GM19023 (cell line): ENCODE results near the gene PDZD2.

Experiments
- ATAC-seq: cut with Tn5 transposase; IDR thresholded peaks from one replicate; pipeline ENCODE4 v1.9.1; 2021; ENCODE audit warnings: mild to moderate bottlenecking, moderate library complexity; ENCODE audit not compliant: unreplicated experiment

The PDZD2 gene

DNA sequence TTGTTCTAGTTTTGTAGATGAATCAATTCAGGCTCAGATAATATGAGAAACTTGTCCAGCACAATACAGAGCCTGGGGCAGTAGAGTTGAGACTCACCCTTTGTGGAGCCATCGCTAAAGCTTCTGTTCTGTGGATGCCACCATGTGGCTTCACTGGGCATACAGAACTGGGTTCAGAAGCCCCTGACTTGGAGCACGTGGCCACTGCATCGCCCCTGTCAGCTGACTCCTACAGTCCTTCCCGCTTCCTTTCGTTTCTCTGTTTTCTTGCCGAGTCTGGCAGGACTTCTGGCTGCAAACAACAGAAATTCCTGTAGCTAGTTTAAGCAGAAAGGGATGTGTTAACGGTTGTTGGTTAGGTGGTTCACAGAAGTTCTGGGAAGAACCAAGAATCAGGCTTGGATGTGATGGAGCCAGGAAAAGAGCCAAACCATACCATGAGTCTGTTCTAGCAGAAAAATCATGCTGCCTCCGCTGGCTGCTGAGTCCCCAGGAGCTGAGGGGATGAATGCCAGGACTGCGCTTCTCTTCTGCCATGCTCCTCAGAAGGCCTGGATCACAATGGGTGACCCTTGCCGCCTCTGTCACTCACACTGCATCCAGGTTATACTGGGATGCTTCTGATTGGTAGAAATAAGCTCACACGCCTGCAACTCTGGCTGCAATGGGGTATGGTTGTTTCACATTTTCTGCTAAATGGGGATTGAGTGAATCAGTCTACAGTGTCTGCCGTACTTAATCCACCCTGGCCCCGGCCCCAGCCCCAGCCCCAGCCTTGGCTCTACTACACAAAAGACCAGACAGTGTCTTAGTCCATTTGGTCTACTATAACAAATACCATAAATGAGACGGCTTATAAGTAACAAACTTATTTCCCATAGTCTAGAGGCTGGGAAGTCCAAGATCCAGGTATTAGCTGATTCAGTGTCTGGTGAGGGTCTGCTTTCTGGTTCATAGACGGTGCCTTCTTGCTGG lies 272.6 kb downstream of the PDZD2 start:
- no peak for ATAC-seq

DNA sequence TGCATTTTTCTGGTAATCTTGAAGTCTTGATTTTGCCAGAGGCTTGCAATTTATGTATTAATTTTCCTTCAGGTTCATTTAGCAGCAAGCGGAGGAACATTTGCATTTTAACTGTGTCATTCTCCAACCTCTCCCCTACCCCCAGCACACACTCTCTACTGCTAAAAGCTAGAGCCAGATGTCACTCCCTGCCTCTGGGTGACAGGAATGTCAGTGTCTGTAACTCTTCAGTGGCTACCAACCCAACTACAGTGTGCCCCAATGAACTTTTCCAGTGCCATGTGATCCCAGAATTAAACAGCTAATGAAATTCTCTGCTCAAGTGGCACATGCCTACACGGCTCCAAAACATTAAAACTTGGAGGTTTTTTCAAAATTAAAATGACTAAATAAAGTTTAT lies 274.9 kb downstream of the PDZD2 start:
- ATAC-seq = no peak

DNA sequence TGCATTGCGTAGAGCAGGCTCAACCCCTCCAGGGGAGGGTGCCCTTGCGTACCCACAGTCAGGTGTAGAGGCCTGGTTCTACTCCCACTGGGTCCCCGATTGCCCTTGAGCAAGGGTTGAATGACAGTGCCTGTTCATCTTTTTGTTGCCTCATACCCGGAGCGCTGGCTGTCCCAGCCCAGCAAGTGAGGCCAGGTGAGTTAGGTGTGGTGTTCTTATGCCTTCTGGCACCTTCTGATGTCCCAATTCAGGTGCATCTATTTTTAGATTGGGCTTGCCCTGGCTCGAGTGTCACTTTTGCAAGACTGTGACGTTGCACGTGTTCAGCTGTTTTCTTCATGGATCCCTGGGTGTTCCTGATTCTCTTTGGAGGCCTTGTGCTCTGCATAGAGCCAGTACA lies 277.4 kb downstream of the PDZD2 start:
- ATAC-seq = no peak

DNA sequence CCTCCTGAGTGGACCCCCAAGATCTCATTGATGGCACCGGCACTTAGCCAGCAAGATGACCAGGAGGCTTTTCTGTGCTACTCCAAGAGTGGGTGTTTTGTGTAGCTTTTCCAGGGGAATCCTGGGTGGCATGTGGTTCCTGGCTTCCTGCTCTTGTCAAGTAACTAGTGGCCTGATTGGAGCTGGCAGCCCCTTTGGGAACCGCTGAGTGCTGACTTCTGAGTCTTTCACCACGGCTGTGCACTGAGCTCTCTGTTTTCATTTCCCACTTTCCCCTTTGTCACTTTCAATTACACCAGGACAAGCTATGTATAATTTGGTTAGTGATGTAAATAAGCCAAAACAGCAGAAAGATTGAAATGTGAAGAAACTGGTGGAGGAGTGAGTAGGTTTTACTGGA lies 279.8 kb downstream of the PDZD2 start:
- no peak for ATAC-seq

DNA sequence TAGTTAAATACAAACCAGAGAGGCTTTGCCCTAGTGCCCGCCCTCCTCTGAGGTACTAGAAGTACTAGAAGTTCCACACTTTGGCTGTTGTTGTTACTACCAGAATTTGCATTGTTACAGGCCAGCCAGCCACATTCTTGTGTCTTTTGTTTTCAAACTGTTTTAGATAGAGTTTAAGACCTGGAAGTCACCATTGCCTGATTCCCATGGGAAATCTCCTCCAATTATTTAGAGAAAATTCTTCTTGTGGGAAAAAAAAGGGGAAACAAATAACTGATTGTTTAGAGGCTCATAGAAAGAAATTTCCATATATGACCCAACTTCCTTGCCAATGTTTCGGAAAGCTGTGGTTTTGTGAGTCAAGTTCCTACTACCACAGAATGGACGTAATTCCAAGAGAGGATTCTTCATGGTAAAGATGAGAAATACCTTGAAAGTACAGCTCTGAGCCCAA lies 282.9 kb downstream of the PDZD2 start:
- no peak for ATAC-seq

DNA sequence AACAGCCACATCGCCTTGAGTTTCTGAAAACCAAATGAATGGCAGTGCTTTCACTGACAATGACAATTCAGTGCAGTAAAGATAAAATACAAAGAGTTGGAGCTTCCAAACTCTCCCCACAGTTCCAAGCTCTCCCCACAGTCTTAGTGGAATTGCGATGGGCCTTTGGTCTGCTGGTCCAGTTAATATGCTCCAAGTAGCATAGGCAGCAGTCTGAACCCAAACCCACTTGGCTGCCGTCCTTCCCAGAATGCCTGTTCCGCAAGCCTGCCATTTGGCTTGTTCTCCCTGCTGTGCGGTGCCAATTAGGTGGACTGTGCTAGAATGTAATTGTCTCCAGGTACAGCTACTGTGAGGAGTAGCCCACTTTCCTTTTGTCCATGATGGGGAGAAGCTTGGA lies 285.1 kb downstream of the PDZD2 start:
- ATAC-seq = no peak

DNA sequence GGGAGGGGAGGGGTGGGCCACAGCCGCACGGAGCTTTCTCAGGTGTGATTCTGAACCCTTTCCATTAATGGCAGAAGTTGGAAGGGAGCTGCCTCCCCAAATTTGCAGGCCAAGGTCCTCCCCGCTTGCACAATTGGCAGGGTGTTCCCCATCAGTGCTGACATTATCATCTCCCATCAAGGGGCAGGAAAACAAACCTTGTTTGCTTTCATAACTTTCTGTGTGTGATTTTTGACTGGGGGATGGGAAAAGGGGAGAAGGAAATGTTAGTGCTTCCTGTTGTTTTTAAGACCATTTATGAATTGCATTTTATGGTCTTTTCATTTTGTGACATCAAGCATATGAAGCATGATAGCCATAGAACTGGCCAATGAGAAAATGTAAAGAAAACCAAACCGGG lies 292.9 kb downstream of the PDZD2 start:
- ATAC-seq = no peak

DNA sequence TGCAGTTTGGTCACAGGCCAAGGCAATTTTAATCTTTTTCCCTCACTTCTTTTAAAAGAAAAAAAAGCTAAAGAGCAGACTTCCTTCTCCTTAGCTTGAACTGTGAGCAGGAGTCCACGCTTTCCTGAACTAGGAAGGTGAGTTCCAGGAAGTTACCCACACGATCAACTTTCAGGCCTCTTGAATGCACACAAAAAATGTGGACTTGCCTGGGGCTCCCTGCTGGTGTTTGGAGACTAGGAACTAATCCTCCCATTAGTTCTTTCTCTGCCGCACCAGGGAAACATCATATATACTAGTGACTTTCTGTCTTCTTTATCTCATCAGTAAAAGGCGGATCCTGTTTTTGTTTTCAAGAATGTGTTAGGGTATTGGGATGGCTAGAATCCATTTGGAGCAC lies 295.2 kb downstream of the PDZD2 start:
- ATAC-seq = no peak

DNA sequence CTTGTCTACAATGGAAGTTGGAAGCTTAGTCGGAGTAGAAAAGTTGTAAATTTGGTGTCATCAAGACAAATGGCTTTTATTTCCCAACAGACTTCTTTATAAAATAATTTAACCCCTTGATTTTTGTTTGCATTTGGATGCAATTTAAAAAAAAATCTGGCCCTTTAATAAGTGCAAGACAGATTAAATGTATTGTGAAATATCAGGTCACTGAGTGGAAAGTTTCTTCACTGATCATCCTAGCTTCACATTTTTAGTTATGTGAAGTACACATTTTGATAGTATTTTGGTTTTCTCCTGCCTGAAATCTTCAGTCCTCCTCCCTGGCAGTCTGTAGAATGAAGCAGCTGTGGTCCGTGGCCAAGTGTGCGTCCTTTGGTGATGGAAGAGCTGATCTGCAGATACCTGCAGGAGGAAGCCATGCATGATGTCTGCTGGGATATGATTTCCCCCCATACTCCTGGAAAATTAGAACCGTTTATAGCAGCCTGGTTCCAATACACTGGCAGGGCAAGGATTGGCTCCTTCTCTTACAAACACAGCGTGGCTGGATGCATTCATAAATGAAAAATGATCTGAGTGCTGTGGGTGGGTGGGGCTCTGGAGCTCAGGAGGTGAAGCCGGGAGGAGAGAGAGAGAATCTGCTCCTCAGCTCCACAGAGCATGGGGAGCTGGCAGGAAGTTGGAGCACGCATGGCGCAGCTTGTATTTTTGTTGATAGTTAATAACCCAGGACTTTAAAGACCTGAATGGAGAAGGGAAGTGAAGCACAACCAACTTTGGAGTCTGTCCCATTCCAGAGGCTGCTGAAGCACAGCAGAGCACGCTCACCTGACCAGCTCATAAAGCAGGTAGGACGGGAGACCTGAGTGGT lies 296.8 kb downstream of the PDZD2 start:
- no peak for ATAC-seq

DNA sequence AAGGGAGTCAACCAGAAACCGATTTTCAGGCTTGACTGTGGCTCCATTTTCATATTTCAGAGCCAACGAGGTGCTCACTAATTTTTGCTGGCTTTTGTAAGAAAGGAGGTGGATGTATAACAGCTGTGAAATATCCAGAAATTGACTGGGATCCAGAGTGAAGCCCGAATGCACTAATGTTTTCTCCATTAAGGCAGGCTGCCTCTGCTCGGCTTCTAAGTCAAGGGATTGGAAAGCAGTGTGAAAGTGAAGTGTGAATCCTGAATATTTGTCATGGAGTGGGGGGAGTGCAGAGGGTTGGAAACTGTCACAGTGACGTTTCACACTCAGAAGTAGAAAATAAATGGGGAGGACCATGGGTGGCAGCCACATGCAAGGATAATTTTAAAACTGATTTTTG lies 297.8 kb downstream of the PDZD2 start:
- no peak for ATAC-seq

DNA sequence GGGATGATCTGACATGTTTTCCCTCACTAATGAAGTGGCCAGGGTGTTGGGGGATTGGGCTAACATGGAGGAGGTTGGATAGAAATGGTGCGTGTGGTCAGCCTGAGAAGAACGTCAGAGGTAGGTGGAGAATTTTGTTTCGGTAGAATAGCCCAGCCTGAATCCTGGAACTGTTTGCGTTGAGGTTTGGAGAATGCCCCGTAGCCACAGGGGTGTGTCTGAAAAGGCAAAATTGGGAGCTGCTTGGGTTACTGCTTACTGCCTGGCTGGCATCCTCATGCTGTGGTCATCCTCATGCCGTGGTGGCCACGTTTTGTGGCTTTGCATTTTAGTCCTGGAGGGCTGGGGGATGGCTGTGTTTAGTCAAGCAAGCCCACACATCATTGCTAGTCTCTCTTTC lies 298.3 kb downstream of the PDZD2 start:
- ATAC-seq = no peak

DNA sequence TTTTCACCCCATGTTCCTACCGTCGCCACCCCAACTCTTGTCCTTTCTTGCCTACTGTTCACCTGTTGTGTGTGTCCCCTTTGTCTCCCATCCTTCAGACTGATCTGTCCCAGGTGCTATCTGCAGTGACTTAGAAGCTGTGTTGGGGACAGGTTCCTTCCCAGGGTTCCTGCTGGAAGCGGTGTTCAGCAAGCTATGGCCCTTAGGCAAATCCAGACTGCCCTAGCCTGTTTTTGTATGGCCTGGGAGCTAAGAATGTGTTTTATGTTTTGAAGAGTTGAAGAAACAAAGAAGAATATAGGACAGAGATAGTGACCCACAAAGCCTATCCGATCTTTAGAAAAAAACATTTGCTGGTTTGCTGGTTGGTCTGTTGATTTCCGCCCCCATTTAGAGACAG lies 298.8 kb downstream of the PDZD2 start:
- ATAC-seq = no peak

DNA sequence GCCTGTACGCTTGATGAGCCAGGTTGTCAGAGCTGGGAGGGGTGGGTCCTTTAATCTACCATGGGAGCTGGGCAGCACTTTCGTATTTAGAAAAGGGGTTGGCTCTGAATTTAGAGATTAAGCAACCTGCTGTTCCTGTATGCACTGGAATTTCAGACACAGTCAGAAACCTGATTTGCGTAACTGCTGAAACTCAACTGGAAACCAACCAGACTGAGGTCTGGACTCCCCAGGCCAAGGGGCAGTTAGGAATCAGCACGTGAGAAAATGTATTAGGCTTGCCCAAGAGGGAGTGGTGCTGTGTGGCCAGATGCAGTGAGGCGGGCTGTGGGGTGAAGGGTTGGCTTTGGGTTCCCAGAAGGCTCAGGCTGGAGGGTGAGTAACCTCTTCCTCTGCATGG lies 300.2 kb downstream of the PDZD2 start:
- ATAC-seq = no peak

DNA sequence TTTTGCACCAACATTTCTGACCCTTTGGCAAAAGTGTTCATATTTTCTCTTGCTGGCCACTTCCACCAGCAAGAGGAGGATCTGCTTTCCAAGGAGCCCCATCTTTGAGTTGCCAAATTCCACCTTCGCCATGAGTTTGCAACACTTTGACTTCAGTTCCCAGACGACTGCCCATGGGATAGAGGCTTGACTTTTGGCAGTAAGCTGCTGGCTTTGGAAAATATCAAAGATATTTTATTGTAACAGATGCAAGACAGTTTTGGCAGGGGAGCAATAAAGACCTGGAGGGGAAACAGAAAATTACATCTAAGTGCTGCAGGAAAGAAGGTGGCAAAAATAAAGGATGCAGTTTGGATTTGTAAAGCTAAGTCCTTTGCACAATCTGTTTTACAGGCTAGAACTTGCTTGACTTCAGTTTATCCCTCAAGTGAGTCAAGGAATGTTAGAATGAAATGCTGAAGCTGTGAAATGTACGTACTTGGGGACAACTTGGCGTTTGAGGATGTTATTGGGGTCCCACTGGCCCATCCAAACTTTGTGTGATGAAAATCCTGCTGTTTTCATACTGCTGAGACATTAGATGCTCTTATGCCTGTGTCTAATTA lies 302.3 kb downstream of the PDZD2 start:
- no peak for ATAC-seq

DNA sequence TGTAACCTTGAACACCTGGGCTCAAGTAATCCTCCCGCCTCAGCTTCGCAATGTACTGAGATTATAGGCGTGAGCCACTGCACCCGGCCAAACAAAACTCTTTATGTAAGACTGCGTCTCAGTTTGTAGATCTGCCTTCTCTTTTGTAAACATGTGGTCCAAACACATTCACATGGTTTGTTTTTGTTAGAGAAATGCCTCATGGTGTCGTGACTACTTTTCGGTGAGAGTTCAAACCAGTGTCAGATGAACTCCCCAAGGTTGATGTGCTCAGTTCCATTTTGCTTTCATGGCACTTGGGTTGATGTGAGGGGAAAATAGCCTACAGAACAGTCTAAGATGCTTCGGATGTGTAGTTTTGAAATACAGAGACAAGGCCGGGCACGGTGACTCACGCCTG lies 303.6 kb downstream of the PDZD2 start:
- no peak for ATAC-seq

DNA sequence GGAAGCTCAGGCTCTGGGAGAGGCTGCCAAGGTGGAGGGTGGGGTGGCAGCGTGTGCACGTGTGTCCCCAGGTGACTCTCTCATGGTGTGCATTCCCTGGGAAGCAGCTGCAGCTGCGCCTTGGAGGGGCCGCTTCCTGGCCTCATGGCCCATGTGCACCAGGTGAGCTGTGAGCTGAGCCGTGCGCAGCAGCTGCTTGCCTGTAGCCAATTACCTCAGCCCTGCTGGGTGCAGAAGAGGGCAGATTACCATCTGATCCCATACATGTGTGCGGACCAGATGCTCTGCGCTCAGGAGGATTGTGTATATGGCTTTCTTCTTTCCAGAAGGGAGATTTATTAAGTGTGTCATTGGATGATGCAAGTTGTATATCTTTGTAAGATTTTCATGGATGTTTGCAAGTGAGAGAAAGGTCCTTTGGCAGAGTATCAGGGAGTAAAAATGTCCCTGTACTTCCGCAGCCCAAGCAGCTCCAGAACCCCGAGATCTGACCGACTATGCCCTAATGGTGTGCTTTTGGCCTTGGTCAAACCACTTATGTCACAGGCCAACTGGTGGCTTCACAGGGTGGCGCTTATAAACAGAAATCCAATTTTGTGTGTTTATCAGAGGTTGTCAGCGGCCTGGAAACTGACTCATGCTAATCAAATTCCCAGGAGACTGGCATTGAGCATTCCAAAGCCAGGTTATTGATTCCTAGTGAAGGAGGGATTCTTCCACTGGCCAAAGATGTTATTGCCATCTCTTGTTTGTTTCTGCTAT lies 305.9 kb downstream of the PDZD2 start:
- ATAC-seq = no peak

DNA sequence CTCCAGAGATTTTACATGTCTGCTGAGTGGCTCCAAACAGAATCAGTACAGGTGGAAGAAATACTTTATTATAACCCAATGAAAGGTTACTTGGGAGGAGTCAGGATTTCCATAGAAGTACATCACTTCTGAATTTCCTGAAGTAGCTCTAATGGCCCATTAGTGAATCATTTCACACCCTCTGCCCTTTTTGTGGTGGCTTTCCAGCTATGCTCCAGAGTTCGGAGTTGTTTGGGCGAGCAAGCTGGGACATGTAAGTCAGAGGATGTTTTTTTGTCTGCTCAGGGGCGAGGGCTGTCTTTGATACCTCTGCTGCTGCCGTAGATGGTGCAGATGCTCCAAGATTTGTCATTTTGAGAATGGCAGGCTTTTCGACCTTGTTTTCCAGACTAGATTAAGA lies 309.1 kb downstream of the PDZD2 start:
- ATAC-seq = no peak

DNA sequence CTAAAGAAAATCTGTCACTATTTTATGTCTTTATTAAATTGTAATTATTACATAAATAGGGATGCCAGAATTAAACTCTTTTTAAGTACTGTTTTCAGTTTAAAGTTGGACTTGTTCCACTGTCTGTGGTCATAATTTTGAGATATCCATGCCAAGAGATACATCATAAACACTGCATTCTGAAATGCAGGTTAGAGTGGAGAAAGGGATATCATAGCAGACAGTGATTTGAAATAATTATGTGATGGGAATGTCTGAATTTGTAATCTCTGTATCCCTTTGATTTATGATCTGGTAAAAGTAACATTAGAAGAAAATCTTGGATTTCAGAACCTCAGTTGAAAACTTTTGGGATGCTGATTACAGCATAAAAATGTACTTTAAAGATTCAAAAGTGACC lies 313.1 kb downstream of the PDZD2 start:
- ATAC-seq = no peak

DNA sequence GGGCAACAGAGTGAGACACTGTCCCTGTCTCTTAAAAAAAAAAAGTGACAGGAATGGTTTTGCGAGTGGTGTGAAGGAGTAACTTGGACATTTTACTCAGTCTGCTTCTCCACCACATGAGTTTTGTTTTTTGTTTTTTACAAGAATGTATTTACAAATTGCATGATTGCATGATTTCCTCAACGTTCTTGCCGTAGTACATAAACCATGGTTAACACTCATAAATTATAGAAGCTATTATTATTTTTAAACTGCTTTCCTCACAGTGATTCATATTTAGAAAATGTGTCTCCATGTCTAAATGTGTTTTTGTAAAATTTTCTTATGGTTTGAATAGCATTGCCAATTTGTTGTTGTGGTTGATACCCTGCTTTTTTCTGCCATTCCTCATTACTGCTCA lies 315.2 kb downstream of the PDZD2 start:
- no peak for ATAC-seq

DNA sequence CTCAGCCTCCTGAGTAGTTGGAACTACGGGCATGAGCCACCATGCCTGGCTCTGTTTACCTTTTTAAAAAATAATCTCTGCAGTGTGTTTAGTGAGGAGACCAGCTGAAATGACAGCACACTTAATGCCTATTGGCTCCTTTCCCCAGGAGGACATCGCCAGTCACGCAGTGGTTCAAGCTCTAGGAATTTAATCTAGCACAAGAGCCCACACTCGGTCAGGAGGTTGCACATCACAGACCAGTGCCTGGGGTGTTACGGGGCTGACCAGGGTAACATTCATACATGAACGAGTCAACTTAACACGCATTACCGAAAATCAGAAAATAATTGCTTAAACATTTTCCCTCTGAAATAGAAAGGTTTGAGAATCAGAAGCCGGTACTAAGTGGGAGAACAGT lies 318.2 kb downstream of the PDZD2 start:
- ATAC-seq = no peak

DNA sequence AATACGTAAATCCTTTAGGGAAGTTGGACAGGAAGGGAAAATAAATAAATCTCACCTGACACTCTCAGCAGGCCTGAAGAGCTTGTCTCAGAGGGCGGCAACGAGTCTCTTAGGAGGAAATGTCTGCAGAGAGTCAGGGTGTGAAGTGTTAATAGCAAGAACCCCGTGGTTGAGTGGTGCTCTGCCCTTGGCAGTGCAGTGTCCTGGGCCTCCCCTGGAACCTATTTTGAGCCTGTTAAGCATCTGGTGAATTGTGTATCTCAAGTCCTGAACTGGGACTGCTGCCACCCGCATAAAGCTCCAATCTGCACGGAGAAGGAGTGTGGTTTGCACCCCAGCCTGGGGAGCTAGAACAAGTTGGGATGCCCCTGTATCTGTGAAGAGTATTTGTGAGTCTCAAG lies 323.4 kb downstream of the PDZD2 start:
- ATAC-seq = no peak
